ENCODE results near the gene TSPAN16. TPM values are rescaled to one million over a fixed set of nuclear protein-coding genes. Genes with fewer than 3 reads are reported as not detected.
A peak's percentile ranks its signal among the peaks of the same experiment; 100 is the strongest.

The TSPAN16 gene
- total and polyA plus RNA-seq, 2 of the 13 experiments (the other 11 are each of a cell fraction or from before 2014, with no cell fraction given), result not detected

GRCh38 chr19:11324079-11324661 lies 28.2 kb downstream of the TSPAN16 start (continued):
- TF ChIP-seq ZNF333 (CRISPR knock-in tag; IDR thresholded peaks at IDR 0.05; ENCODE audit: borderline replicate concordance) (no peak), TBX3 (IDR thresholded peaks at IDR 0.05; ENCODE audit: borderline replicate concordance) (no peak), THYN1 (CRISPR knock-in tag; IDR thresholded peaks at IDR 0.05; ENCODE audit: borderline replicate concordance, low read depth) (no peak), RBM39 (IDR thresholded peaks at IDR 0.05; ENCODE audit: low read depth, low read length, poor library complexity, severe bottlenecking) (peak; percentile 49), KDM2A (CRISPR knock-in tag; IDR thresholded peaks at IDR 0.05; ENCODE audit: borderline replicate concordance, low read depth) (peak; percentile 59), KAT8 (CRISPR knock-in tag; IDR thresholded peaks at IDR 0.05) (peak; percentile 58; the same call in 1 of the 2 replicates), MED1 (CRISPR knock-in tag; IDR thresholded peaks at IDR 0.05) (peak; percentile 76), ZMYM2 (CRISPR knock-in tag; IDR thresholded peaks at IDR 0.05) (no peak), CREM (IDR thresholded peaks at IDR 0.05) (no peak), CREM (CRISPR knock-in tag; IDR thresholded peaks at IDR 0.05) (no peak), SNAPC4 (CRISPR knock-in tag; IDR thresholded peaks at IDR 0.05) (no peak), ZNF362 (CRISPR knock-in tag; IDR thresholded peaks at IDR 0.05; ENCODE audit: borderline replicate concordance) (peak; percentile 64; the same call in 1 of the 2 replicates), ZNF205 (CRISPR knock-in tag; IDR thresholded peaks at IDR 0.05) (no peak), ZNF775 (CRISPR knock-in tag; IDR thresholded peaks at IDR 0.05; ENCODE audit: borderline replicate concordance) (no peak), ZKSCAN8 (CRISPR knock-in tag; IDR thresholded peaks at IDR 0.05; ENCODE audit: borderline replicate concordance) (no peak)
- TF ChIP-seq, protein P1, sequence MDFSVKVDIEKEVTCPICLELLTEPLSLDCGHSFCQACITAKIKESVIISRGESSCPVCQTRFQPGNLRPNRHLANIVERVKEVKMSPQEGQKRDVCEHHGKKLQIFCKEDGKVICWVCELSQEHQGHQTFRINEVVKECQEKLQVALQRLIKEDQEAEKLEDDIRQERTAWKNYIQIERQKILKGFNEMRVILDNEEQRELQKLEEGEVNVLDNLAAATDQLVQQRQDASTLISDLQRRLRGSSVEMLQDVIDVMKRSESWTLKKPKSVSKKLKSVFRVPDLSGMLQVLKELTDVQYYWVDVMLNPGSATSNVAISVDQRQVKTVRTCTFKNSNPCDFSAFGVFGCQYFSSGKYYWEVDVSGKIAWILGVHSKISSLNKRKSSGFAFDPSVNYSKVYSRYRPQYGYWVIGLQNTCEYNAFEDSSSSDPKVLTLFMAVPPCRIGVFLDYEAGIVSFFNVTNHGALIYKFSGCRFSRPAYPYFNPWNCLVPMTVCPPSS (IDR thresholded peaks at IDR 0.05), result no peak
- TF ChIP-seq, protein P2, sequence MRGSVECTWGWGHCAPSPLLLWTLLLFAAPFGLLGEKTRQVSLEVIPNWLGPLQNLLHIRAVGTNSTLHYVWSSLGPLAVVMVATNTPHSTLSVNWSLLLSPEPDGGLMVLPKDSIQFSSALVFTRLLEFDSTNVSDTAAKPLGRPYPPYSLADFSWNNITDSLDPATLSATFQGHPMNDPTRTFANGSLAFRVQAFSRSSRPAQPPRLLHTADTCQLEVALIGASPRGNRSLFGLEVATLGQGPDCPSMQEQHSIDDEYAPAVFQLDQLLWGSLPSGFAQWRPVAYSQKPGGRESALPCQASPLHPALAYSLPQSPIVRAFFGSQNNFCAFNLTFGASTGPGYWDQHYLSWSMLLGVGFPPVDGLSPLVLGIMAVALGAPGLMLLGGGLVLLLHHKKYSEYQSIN (CRISPR knock-in tag; IDR thresholded peaks at IDR 0.05; ENCODE audit: borderline replicate concordance), result no peak
